HL-60 (cell line): ENCODE measurements around the gene DEF6.

Experiments
- DNase-seq, 2 experiments: peaks; one replicate each; pipeline ENCODE4 v3.0.0-alpha.2; 2010 to 2020; ENCODE audit warnings: low read depth in 1 of 2, low spot score in 1 of 2
- H3K27ac ChIP-seq: fragments of 250-450 bp; sonication (Bioruptor Pico); replicated peaks from 2 replicates; pipeline ENCODE4 v1.5.1; 2020; ENCODE audit warnings: mild to moderate bottlenecking, moderate library complexity
- H3K27me3 ChIP-seq: fragments of 250-450 bp; sonication (Bioruptor Pico); 2 replicates; pipeline ENCODE4 v1.5.1; 2021; ENCODE audit warnings: mild to moderate bottlenecking, moderate library complexity; ENCODE audit not compliant: insufficient read depth, poor library complexity, severe bottlenecking
- H3K4me3 ChIP-seq: replicated peaks from 2 replicates; pipeline ENCODE4 v1.5.1; 2011; ENCODE audit warnings: mild to moderate bottlenecking, control low read depth, low read length; ENCODE audit not compliant: insufficient read depth
- GABPA ChIP-seq: IDR thresholded peaks from 2 replicates; pipeline ENCODE4 v1.6.1; 2012; ENCODE audit warnings: low read depth
- POLR2AphosphoS5 ChIP-seq: IDR thresholded peaks from 2 replicates; pipeline ENCODE4 v1.6.1; 2012; ENCODE audit warnings: low read depth
- SPI1 ChIP-seq: IDR thresholded peaks from 2 replicates; pipeline ENCODE4 v1.6.1; 2012; ENCODE audit warnings: low read depth, mild to moderate bottlenecking, borderline replicate concordance
- TF ChIP-seq, protein P1 (sequence below): IDR thresholded peaks from one replicate; pipeline ENCODE4 v1.5.1; 2011; ENCODE audit warnings: low read length, control low read depth, inconsistent platforms; ENCODE audit not compliant: insufficient read depth
- TF ChIP-seq, protein P2 (sequence below): IDR thresholded peaks from 2 replicates; pipeline ENCODE4 v1.6.1; 2012; ENCODE audit warnings: low read depth; ENCODE audit not compliant: insufficient replicate concordance

The DEF6 gene

DNA sequence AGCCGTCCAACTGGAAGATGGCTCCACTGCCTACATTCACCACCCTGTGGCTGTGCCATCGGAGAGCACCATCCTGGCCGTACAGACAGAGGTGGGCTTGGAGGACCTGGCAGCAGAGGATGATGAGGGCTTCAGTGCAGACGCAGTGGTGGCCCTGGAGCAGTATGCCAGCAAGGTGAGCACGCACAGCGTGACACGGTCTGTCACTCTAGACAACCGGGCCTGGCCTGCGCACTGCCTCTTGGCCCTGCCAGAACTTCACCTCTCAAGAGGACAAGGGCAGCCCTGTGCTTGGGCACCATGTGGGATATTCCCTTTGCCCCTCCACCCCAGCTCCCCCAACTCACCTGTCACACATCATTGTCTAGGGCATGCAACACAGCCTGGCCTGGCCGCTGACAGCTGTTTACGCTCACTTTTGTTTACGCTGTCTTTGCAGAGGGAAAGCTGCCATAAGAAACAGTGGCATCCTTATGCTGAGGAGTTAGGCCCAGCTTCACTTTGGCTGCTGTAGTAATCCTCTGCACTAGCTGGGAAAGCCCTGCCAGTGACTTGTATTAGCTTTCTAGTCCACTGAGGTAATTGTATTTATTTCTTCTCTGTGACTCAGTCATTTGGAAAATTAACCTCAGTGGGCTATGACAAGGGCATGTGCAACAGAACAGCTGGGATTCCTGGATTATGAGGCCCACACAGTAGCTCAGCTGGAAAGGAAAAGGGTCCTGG is 9.8 kb upstream of the DEF6 start:
- H3K27me3 ChIP-seq, result no peaks in the 10 kb centered on the region
- no peak overlapping the region for H3K27ac ChIP-seq
- TF ChIP-seq POLR2AphosphoS5 (no peak), SPI1 (no peak), GABPA (no peak)
- TF ChIP-seq, protein P1, sequence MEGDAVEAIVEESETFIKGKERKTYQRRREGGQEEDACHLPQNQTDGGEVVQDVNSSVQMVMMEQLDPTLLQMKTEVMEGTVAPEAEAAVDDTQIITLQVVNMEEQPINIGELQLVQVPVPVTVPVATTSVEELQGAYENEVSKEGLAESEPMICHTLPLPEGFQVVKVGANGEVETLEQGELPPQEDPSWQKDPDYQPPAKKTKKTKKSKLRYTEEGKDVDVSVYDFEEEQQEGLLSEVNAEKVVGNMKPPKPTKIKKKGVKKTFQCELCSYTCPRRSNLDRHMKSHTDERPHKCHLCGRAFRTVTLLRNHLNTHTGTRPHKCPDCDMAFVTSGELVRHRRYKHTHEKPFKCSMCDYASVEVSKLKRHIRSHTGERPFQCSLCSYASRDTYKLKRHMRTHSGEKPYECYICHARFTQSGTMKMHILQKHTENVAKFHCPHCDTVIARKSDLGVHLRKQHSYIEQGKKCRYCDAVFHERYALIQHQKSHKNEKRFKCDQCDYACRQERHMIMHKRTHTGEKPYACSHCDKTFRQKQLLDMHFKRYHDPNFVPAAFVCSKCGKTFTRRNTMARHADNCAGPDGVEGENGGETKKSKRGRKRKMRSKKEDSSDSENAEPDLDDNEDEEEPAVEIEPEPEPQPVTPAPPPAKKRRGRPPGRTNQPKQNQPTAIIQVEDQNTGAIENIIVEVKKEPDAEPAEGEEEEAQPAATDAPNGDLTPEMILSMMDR, result no peak
- TF ChIP-seq, protein P2, sequence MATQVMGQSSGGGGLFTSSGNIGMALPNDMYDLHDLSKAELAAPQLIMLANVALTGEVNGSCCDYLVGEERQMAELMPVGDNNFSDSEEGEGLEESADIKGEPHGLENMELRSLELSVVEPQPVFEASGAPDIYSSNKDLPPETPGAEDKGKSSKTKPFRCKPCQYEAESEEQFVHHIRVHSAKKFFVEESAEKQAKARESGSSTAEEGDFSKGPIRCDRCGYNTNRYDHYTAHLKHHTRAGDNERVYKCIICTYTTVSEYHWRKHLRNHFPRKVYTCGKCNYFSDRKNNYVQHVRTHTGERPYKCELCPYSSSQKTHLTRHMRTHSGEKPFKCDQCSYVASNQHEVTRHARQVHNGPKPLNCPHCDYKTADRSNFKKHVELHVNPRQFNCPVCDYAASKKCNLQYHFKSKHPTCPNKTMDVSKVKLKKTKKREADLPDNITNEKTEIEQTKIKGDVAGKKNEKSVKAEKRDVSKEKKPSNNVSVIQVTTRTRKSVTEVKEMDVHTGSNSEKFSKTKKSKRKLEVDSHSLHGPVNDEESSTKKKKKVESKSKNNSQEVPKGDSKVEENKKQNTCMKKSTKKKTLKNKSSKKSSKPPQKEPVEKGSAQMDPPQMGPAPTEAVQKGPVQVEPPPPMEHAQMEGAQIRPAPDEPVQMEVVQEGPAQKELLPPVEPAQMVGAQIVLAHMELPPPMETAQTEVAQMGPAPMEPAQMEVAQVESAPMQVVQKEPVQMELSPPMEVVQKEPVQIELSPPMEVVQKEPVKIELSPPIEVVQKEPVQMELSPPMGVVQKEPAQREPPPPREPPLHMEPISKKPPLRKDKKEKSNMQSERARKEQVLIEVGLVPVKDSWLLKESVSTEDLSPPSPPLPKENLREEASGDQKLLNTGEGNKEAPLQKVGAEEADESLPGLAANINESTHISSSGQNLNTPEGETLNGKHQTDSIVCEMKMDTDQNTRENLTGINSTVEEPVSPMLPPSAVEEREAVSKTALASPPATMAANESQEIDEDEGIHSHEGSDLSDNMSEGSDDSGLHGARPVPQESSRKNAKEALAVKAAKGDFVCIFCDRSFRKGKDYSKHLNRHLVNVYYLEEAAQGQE, result no peak
- DNase-seq, result no peak
- no peak overlapping the region for H3K4me3 ChIP-seq

DNA sequence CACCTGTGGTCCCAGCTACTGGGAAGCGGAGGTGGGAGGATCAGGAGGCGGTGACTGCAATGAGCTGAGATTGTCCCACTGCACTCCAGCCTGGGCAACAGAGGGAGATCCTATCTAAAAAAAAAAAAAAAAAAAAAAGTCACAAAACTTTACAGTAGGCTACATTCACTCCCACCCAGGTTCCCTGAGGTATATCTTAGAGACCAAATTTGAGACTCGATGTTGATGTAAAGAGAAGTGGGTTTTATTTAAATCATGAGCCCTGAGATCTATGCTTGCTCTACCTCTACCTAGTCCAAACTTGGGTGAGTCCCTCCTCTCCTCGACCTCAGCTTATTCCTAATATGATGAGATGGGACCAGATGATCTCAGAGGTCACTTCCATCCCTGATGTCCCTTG is 8.8 kb upstream of the DEF6 start:
- H3K27ac ChIP-seq, result no peak overlapping the region
- no peak for TF ChIP-seq POLR2AphosphoS5
- TF ChIP-seq SPI1, result no peak
- TF ChIP-seq, protein P1, result no peak
- TF ChIP-seq GABPA, result no peak
- TF ChIP-seq, protein P2, result no peak

DNA sequence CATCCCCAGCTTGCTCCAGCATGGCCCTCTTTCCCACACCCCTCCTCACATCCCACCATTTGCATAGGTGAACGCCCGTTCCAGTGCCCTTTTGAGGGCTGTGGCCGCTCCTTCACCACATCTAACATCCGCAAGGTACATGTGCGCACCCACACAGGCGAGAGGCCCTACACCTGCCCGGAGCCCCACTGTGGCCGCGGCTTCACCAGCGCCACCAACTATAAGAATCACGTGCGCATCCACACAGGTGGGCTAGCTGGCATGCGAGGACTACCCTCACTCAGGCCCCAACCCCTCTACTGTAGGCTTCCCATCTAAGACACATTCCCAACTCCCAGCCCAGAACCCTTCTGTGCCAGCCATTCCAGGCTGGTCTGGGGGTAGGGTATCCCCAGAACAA is 6.1 kb upstream of the DEF6 start:
- H3K27ac ChIP-seq, result no peak overlapping the region
- H3K4me3 ChIP-seq, result no peak overlapping the region
- no peaks in the 10 kb centered on the region for H3K27me3 ChIP-seq
- no peak for TF ChIP-seq GABPA
- no peak for TF ChIP-seq POLR2AphosphoS5
- TF ChIP-seq, protein P1, result no peak
- TF ChIP-seq SPI1, result no peak
- TF ChIP-seq, protein P2, result no peak
- no peak for DNase-seq

More for the DNA sequence above, 8.8 kb upstream of the DEF6 start:
- DNase-seq, result no peak
- H3K27me3 ChIP-seq, result no peaks in the 10 kb centered on the region
- H3K4me3 ChIP-seq, result no peak overlapping the region
